HepG2 (cell line): ENCODE results near the gene PDCD5. TPM values are rescaled to one million over a fixed set of nuclear protein-coding genes. Genes with fewer than 3 reads are reported as not detected.

Experiments
- ARID2 ChIP-seq: sonication (generic); formaldehyde crosslinking; IDR thresholded peaks from 2 replicates; pipeline ENCODE4 v1.8.1; 2022; ENCODE audit warnings: mild to moderate bottlenecking, missing genetic modification reagents, borderline replicate concordance
- ATF5 ChIP-seq: sonication (generic); formaldehyde crosslinking; IDR thresholded peaks from 2 replicates; pipeline ENCODE4 v1.4.0; 2020; ENCODE audit warnings: mild to moderate bottlenecking, low read depth, missing genetic modification reagents
- EP300 ChIP-seq, 3 experiments: sonication (generic) in 1 of 3; formaldehyde crosslinking in 1 of 3; IDR thresholded peaks; 2 replicates each; pipeline versions ENCODE4 v1.5.1 to v1.6.1; 2011 to 2020; ENCODE audit warnings: low read depth in 2 of 3, low read length in 2 of 3, borderline replicate concordance in 1 of 3, improper control_type of control experiment in 1 of 3, mild to moderate bottlenecking in 1 of 3, missing genetic modification reagents in 1 of 3, moderate library complexity in 1 of 3
- KLF16 ChIP-seq, 2 experiments: sonication (generic) in 1 of 2; formaldehyde crosslinking in 1 of 2; IDR thresholded peaks; 2 replicates each; pipeline versions ENCODE4 v1.6.1 to v1.8.0; 2016 to 2023; ENCODE audit warnings: missing genetic modification reagents in 2 of 2, missing compliant biosample characterization in 1 of 2
- MYNN ChIP-seq: sonication (generic); formaldehyde crosslinking; IDR thresholded peaks from 2 replicates; pipeline ENCODE4 v1.4.0; 2020; ENCODE audit warnings: mild to moderate bottlenecking, low read depth, missing genetic modification reagents
- ZNF256 ChIP-seq: sonication (generic); formaldehyde crosslinking; conservative IDR thresholded peaks from 2 replicates; pipeline ENCODE4 v1.4.0; 2020; ENCODE audit warnings: missing genetic modification reagents
- ZNF558 ChIP-seq: sonication (generic); formaldehyde crosslinking; IDR thresholded peaks from 2 replicates; pipeline ENCODE4 v1.9.0; 2022; ENCODE audit warnings: mild to moderate bottlenecking, missing genetic modification reagents, borderline replicate concordance
- ZNF589 ChIP-seq: sonication (generic); formaldehyde crosslinking; conservative IDR thresholded peaks from 2 replicates; pipeline ENCODE4 v1.8.0; 2022; ENCODE audit warnings: mild to moderate bottlenecking, moderate library complexity, missing genetic modification reagents
- ZSCAN21 ChIP-seq: sonication (generic); formaldehyde crosslinking; IDR thresholded peaks from 2 replicates; pipeline ENCODE4 v1.8.0; 2022; ENCODE audit warnings: mild to moderate bottlenecking, missing genetic modification reagents, moderate library complexity, borderline replicate concordance
- ZXDC ChIP-seq: sonication (generic); formaldehyde crosslinking; IDR thresholded peaks from 2 replicates; pipeline ENCODE4 v1.5.0; 2020; ENCODE audit warnings: mild to moderate bottlenecking, missing genetic modification reagents
- polyA plus RNA-seq, 8 experiments: library from polyadenylated mRNA; depleted of rRNA in 3 of 8; stranded (reverse) in 7 of 8; unstranded in 1 of 8; fragments of >200 nt; fragmentation: Illumina TruSeq in 4 of 8; extraction: Trizol in 4 of 8; gene quantifications; 2 replicates each; pipeline versions ENCODE4 v1.2.1 to v1.2.3, GENCODE V29; 2011 to 2016; ENCODE audit warnings: low read depth in 4 of 8, missing spikeins in 1 of 8, mixed read lengths in 1 of 8; ENCODE audit not compliant: insufficient read depth in 1 of 8
- total RNA-seq, 5 experiments: library from RNA; depleted of rRNA; stranded (reverse); fragments of >200 nt; fragmentation: Illumina TruSeq; extraction: Trizol; gene quantifications; 2 replicates each; pipeline ENCODE4 v1.2.3, GENCODE V29; 2016; ENCODE audit warnings: low read depth in 1 of 5

PDCD5 gene
- total and polyA plus RNA-seq, 2 of the 13 experiments (the other 11 are each of a cell fraction or from before 2014, with no cell fraction given): 56.3 to 332 TPM

GRCh38 chr19:32563761-32564160 is 17.2 kb upstream of the PDCD5 start (continued):
- TF ChIP-seq ZXDC (CRISPR knock-in tag) (no peak), ZNF558 (CRISPR knock-in tag) (no peak), ZSCAN21 (CRISPR knock-in tag) (no peak), ZNF256 (CRISPR knock-in tag) (no peak), ATF5 (CRISPR knock-in tag) (no peak), ARID2 (no peak), ZNF589 (no peak), MYNN (no peak), KLF16 (CRISPR knock-in tag; IDR thresholded peaks at IDR 0.05) (no peak), EP300 (IDR thresholded peaks at IDR 0.05; ENCODE audit: low read depth in 2 of 2, low read length in 2 of 2) (no peak), EP300 (CRISPR knock-in tag; IDR thresholded peaks at IDR 0.05; ENCODE audit: borderline replicate concordance) (no peak)
- TF ChIP-seq, all 625 proteins: peak for 0
